Subcutaneous adipose tissue (tissue), 4 donors: ENCODE results near the gene CABLES1. TPM values are rescaled to one million over a fixed set of nuclear protein-coding genes. Genes with fewer than 3 reads are reported as not detected.

Experiments
- CTCF ChIP-seq: fragments of 450-650 bp; IDR thresholded peaks from one replicate; pipeline ENCODE4 v1.5.1; 2016; ENCODE audit warnings: low read depth, mild to moderate bottlenecking, control low read depth, antibody characterized with exemption, moderate library complexity
- total RNA-seq, 4 donors: library from RNA; depleted of rRNA; stranded (reverse); fragments of >200 nt; gene quantifications; one replicate each; pipeline ENCODE4 v1.1.0, GENCODE V29; 2016

CABLES1 gene
- total RNA-seq, 4 donors from 2014 or later, result 22.5 to 50.7 (median 46.4) TPM

DNA sequence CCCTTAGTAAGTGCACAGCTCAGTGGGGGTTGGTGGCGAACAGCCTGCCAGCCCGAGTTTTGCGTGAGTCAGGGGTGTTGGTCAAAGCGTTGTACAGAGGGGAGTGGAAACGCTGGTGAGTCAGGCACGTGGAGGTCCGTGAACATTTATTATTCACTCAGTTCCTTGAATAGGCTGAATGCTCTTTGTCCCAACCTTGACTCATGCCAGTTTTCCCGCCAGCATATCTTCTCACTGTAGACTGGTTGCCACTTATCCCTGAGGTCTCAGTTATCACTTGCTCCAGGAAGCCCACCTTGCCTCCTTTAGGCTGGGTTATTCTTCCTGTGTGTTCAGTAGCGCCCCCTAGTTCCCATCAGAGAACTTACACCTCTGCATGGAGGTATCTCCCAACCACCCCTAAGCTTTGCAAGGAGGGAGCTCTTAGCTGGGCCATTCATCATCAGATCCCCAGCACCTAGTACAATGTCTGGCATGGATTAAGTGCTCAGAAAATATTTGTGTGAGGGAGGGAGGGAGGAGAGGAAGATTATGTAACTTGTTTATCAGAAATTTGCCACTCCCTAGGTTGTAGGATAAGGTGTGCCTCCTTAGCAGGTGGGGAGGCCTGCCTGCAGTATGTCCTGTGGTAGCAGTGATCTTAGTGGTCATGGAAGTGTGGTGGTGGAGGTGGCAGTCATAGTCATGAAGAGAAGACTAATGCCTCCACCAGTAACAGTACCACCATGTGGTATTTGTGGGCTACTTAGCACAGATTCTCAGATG, 72.1 kb downstream of the CABLES1 start:
- TF ChIP-seq CTCF, result no peak

DNA sequence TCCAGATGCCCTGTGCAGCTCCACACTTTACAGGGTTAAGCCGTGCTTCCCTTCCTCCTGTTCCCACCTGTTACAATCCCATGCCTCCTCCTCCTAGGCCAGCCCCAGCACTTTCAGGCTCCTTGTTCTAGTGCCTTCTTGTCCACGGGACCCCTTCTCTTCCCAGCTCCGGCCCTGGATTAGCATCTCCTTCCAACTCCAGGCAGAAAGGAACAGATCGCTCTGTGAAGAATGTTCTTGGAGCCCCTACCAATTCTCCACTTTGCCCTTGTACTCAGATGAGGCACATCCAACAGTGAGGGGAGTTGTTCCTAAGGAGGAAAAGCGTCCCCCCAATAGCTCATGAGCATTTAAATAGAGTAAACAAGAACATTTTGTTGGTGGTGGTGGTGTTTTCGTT, 72.7 kb downstream of the CABLES1 start:
- TF ChIP-seq CTCF, result no peak

DNA sequence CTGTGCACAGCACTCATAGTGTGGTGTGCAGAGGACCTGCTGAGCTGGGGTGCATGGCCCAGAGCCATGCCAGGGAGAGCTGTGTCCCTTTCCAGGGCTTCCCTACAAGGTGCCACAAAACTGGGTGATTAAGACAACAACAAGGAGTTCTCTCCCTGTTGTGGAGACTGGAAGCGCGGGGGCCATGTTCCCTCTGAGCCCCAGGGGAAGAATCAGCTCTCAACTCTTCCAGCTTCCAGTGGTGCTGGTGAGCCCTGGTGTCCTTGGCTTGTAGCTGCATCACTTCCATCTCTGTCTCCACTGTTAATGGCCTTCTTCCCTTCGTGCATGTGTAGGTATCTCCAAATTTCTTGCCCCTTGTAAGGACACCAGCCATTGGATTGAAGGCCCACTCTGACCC, 73.3 kb downstream of the CABLES1 start:
- TF ChIP-seq CTCF, result no peak

GRCh38 chr18:23209031-23209430, 73.7 kb downstream of the CABLES1 start:
- TF ChIP-seq CTCF, result no peak

- TF ChIP-seq CTCF, result no peak
These were observed 74.5 kb downstream of the CABLES1 start for GRCh38 chr18:23209796-23210195.

DNA sequence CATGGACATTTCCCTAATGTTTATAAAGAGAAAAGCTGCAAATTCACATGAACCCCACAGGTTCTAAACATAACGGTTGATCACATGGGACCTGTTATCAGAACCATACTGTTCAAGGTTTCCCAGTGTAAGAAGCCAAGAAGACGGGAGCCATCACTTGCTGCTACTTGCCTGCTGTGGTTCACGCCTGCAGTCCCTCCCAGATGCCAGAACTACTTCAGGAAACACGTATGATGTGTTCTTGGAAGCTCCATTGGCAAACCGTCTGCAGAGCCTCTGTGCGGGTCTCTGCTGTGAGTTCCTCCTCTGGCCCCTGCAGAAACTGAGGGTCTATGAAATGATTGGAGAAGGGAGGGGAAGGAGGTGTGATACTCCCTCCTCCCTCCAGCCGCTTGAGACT, 75.2 kb downstream of the CABLES1 start:
- no peak for TF ChIP-seq CTCF

GRCh38 chr18:23211146-23211545, 75.9 kb downstream of the CABLES1 start:
- TF ChIP-seq CTCF, result no peak
